Right forelimb (tissue), 1 donor: ENCODE data around the gene TRMT44.

ENCODE experiments used
- DNase-seq: peaks from one replicate; pipeline ENCODE4 v3.0.0-alpha.2; 2018

TRMT44 gene

DNA sequence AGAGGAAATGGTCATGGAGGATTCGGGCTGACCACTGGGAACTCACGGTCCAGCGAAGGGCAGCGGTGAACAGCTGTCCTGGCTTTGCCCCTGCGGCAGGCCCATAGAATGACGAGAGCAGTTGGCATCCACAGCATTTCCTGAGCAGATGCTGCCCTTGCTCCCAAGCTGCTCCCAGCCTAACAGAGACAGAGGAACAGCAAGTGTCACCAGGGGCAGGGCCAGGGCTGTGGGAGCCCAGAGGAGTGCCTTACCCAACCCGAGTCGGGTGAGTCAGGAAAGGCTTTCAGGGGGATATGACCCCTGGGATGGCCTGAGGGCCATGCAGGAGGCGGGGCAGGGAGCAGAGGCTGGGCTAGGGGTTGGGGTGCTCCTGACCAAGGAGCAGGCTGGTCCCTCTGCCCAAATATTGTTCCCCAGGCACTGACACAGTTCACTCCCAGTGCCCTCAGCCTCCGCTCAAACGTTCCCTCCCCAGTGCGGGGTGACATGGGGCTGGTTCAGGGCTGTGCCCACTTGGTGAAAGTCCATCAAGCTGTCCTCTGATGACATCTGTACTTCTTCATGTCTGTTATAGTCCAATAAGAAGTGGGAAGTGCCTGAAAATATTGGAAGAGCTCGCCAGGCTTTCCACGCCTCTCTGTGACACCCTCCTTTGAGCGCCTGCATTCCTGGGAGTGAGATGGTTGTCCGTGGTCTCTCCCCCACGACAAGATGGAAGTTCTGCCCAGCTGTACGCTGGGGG lies 74.9 kb downstream of the TRMT44 start:
- DNase-seq = no peak

GRCh38 chr4:8516061-8516573 lies 75.5 kb downstream of the TRMT44 start:
- no peak for DNase-seq

DNA sequence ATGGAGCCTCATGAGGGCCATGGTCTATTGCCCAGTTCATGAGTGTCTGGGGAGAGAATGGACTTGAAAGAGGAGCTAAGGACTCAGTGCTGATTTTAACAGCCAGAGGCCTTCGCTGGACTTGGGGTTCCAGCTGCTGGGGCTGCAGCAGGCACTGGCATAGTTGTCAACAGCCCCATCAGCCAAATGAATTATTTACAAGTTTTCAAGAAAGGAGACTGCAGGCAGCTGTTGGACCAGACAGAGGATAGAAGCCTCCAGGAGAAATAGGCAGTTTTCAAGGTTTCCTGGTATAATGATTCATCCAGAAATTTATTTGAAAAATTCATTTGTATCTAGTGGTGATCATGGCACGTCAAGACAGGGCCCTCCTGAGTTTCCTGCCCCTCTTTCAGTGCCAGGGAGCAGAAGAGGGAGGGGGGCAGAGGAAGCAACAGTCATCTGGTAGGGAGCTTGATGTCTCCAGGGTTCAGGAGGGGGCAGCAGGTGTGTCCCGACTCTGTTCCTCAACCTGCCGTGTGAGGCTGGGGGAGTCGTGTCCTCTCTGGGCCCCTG lies 76.5 kb downstream of the TRMT44 start:
- DNase-seq = no peak

GRCh38 chr4:8517946-8518345 lies 77.4 kb downstream of the TRMT44 start:
- no peak for DNase-seq

DNA sequence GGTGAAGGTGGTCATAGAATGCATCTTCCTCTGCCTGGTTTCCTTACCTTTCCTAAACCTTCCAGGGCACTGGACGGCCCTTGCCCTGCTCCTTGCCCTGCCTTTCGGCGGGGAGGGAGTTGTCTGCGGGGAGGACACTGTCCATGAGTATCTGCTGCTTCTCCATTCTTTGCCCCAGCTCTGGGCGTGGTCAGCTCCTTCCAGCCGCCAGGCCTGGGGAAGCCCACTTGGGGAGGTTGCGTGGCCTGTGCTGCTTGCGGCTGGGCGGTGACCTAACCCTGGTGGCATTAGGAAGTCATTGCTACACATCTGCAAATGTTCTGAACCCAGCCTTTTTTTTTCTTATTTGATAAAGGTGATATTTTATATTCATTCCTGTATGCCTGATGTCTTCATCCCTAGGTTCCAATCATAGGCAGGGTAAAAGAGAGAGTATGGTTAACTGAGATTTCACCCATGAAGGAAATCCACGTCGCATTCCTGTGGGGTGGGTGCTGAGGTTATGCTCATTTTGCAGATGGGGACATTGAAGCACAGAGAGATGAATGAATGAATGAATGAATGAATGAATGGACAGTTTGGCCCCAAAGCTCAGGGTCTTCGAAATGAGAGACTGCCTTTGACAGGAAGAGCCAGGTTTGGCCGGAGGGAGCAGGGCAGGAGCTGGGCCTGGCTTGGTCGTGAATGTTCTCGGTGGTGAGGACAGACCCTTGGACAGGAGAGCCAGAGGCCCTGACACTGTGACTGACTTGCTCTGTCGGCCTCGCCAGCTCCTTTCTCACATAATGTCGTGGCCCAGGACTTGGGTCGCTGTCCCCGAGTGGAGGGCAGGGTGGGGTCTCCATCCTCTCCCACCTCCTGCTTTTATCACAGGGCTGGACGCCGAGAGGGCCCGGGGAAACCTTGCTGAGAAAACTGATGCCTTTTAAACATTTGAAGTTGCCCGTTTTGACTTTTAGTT lies 81.9 kb downstream of the TRMT44 start:
- DNase-seq = no peak

DNA sequence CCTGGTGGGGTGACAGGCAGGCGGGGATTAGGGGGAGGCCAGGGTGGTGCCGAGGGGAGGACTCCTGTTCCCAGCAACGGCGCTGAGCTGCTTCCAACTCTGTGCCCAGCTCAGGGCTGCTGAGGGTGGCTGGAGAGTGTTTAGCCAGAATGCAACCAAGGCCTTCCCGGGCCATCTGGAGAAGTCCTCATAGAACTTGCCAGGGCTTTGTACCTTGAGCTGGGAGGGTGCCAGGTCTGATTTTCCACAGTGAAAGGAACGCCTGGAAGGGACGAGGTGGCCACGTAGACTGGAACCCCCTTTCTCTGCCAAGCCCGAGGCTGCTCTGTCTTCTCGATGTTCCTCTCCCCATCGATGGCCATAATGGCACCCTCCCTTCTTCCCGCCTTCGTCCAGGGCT lies 82.6 kb downstream of the TRMT44 start:
- DNase-seq = no peak

DNA sequence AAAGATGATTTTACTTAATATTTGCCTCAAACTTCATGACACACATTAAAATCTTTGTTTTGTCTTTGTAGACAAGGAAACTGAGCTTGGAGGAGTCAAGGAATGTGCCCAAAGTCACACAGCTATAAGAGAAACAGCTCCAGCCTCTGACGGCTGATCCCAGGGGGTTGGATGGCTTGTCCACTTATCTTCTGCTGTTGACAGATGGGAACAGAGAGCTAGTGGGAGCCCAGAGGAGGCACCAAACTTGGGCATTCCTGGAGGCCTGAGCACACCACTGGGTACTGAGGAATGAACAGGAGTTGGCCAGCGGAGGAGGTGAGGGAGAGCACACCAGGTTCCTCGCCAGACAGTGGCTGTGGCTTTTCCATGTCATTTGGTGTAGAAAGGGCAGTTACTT lies 83.2 kb downstream of the TRMT44 start:
- no peak for DNase-seq

GRCh38 chr4:8524595-8525382 lies 84.2 kb downstream of the TRMT44 start:
- no peak for DNase-seq

DNA sequence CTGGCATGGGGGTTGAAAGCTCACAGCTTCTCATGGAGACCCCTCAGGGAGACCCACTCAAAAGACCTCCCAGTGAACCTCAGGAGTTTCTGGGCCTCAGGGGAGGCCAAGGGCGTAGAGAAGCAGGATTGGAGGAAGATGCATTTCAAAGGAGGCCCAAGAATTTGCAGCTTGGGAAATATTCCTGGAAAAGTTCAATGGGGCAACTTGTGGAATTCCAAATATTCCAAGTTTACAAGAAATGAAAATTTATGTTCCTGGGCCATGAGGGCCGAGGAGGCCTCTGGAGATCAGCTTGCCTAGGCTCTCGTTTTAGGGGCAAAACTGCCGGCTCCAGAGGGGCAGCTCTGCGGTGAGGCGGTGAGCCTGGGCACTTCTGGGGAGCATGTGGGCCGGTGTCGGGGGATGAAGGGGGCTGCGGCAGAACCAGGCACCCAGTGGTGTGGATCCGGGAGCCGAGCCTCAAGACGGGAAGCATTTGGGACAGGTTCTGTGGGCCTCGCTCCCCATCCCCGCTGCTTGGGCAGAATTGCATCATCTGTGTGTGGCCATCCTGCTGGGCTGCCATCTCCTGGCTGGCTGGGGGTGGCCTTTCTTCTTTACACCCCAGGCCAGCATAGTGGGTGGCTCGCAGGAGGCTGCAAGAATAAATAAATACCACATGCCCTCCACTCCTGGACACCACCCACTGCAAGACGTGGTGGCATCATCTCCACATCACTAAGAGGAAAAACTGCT lies 85.0 kb downstream of the TRMT44 start:
- no peak for DNase-seq
